HG03558 (cell line): Measurements from ENCODE around the gene ZBTB47.

Source experiments
- ATAC-seq: cut with Tn5 transposase; IDR thresholded peaks from one replicate; pipeline ENCODE4 v1.9.1; 2021; ENCODE audit warnings: moderate number of reproducible peaks; ENCODE audit not compliant: unreplicated experiment; ENCODE audit errors: extremely low read depth

Gene ZBTB47

GRCh38 chr3:42707620-42708355 is 54.3 kb downstream of the ZBTB47 start:
- no peak for ATAC-seq

GRCh38 chr3:42708611-42709151 is 55.2 kb downstream of the ZBTB47 start:
- ATAC-seq, result no peak

GRCh38 chr3:42709621-42710020 is 56.1 kb downstream of the ZBTB47 start:
- no peak for ATAC-seq

- no peak for ATAC-seq
Measured at GRCh38 chr3:42710323-42711021, 57.0 kb downstream of the ZBTB47 start.

GRCh38 chr3:42711491-42712343 is 58.2 kb downstream of the ZBTB47 start:
- no peak for ATAC-seq

GRCh38 chr3:42712344-42712648 is 58.8 kb downstream of the ZBTB47 start:
- ATAC-seq, result no peak

- ATAC-seq, result no peak
Measured at GRCh38 chr3:42712688-42713372, 59.3 kb downstream of the ZBTB47 start.

- no peak for ATAC-seq
Measured at GRCh38 chr3:42713747-42714146, 60.2 kb downstream of the ZBTB47 start.

GRCh38 chr3:42714171-42714852 is 60.8 kb downstream of the ZBTB47 start:
- ATAC-seq, result no peak
